ENCODE results near the gene NAA80. TPM values are rescaled to one million over a fixed set of nuclear protein-coding genes. Genes with fewer than 3 reads are reported as not detected.
"Not testable (repeated sequence)": the region's sequence is repeated elsewhere in the genome, so short reads cannot be mapped to it uniquely, and the experiment has no call there.

The NAA80 gene
- total RNA-seq, 1 experiment from 2014 or later: 3.2 TPM

DNA sequence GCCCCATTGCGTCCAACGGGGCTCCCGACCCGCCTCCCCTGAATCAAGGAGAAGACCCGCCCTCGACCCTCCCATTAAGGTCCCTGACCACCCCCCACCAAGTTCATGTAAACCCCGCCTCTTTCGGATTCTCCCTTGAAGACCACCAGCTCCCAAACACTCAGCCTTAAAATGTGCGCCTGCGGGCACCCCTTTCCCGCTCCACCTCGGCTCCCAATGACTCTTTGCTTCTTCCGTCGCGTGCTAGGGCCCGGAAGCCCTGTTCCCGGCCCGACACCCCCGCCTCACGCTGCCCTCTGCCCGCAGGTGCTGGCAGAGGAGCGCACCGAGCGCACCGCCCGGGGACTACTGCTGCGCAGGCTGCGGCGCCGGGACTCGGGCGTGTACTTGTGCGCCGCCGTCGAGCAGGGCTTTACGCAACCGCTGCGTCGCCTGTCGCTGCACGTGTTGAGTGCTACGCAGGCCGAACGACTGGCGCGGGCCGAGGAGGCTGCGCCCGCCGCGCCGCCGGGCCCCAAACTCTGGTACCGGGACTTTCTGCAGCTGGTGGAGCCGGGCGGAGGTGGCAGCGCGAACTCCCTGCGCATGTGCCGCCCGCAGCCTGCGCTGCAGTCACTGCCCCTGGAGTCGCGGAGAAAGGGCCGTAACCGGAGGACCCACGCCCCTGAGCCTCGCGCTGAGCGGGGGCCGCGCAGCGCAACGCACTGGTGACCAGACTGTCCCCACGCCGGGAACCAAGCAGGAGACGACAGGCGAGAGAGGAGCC, 23.0 kb downstream of the NAA80 start:
- no peaks in the 10 kb centered on the region for H3K4me1 ChIP-seq
- no peaks in the 10 kb centered on the region for H3K27me3 ChIP-seq
- H3K27ac ChIP-seq: no peak overlapping the region
- no peaks in the 10 kb centered on the region for H3K9me3 ChIP-seq (replicated peaks)
- no peak overlapping the region for H3K4me3 ChIP-seq
- DNase-seq: no peak
- H3K36me3 ChIP-seq: no peaks in the 10 kb centered on the region

DNA sequence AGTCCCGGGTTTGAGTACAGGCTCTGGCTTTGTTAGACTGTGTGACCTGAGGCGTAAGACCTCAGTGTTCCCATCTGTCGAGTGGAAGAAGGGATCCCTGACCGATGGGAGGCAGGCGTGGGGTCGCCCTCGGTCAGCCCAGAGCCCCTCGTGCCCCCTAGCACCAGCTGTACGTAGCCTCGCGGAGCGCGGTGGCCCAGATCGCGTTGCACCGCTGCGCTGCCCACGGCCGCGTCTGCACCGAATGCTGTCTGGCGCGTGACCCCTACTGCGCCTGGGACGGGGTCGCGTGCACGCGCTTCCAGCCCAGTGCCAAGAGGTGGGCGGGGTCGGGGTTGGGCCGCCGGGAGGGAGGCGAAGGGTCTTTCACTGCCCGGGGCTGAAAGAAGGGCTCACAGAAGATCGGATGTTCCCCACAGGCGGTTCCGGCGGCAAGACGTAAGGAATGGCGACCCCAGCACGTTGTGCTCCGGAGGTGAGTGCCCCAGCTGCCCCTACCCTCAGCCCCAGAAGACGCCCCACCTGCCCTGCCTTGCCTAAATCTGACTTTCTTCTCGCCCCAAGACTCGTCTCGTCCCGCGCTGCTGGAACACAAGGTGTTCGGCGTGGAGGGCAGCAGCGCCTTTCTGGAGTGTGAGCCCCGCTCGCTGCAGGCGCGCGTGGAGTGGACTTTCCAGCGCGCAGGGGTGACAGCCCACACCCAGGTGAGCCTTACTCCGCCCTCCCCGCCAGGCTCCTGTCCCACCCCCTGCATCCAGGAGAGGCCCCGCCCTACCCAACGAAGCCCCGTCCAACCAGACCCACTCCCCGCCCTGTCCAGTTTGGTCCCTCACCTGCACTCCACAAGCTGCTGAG, 23.8 kb downstream of the NAA80 start:
- no peaks in the 10 kb centered on the region for H3K27me3 ChIP-seq
- no peaks in the 10 kb centered on the region for H3K9me3 ChIP-seq (replicated peaks)
- no peaks in the 10 kb centered on the region; the same call in 1 of the 2 replicates for H3K4me1 ChIP-seq
- H3K36me3 ChIP-seq: no peaks in the 10 kb centered on the region
- H3K27ac ChIP-seq: no peak overlapping the region
- no peak for DNase-seq
- no peak overlapping the region for H3K4me3 ChIP-seq

DNA sequence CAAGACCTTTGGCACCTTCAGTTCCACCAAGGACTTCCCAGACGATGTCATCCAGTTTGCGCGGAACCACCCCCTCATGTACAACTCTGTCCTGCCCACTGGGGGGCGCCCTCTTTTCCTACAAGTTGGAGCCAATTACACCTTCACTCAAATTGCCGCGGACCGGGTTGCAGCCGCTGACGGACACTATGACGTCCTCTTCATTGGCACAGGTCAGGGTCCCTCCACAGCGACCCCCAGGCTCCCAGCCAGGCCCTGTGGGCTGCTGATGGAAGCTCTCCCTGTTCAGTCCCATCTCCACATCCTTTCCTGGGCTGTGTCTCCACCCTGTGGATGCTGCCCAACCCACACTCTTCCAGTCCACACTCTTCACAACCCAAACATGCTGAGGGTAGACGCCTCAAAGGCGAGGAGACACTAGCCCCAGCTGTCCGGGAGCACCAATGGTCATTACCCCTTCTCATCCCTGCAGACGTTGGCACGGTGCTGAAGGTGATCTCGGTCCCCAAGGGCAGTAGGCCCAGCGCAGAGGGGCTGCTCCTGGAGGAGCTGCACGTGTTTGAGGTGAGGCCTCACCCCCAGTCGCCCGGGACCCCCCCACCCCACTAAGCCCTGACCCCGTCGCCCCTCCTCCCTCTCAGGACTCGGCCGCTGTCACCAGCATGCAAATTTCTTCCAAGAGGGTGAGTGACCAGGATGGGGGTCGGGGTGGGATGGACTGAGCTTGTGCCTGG, 24.7 kb downstream of the NAA80 start:
- no peak overlapping the region for H3K4me3 ChIP-seq
- DNase-seq: peak; percentile 45 to 62
- no peaks in the 10 kb centered on the region for H3K27me3 ChIP-seq
- H3K36me3 ChIP-seq: no peaks in the 10 kb centered on the region
- H3K9me3 ChIP-seq (replicated peaks): no peaks in the 10 kb centered on the region
- peaks cover 8% of the 10 kb centered on the region; the same call in 1 of the 2 replicates for H3K4me1 ChIP-seq
- no peak overlapping the region for H3K27ac ChIP-seq

- no peak for DNase-seq
- Histone ChIP-seq H3K9me3 (replicated peaks) (no peaks in the 10 kb centered on the region), H3K4me1 (peaks cover 17% of the 10 kb centered on the region), H3K4me3 (no peak overlapping the region), H3K27me3 (no peaks in the 10 kb centered on the region), H3K36me3 (no peaks in the 10 kb centered on the region), H3K27ac (no peak overlapping the region)
Measured at GRCh38 chr3:50273689-50274065, 25.5 kb downstream of the NAA80 start.

DNA sequence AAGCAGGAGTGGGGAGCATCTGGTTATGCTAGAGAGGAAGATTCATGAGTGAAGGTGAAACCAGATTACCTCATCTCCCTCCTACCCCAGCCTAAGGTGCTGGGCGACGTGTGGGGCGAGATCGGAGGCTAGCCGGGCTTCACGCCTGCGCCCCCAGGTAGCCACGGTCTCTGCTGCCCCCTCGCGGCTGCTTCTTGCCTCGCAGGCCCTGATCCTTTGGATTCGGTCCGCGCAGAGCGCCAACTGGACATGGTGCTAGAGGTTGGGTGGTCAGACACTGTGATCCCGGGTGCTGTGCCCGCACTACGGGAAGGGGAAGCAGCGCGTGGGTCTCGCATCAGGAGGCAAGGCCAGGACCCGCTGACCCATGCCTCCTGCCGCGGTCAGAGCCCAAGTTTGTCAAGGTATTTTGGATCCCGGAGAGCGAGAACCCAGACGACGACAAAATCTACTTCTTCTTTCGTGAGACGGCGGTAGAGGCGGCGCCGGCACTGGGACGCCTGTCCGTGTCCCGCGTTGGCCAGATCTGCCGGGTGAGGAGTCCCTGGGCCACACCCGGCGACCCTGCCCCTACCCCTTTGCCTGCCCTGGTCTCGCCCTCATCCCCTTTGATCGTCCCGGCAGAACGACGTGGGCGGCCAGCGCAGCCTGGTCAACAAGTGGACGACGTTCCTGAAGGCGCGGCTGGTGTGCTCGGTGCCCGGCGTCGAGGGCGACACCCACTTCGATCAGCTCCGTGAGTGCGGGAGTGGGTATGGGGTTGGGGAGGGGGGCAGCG, 26.1 kb downstream of the NAA80 start:
- no peaks in the 10 kb centered on the region for H3K9me3 ChIP-seq (replicated peaks)
- no peaks in the 10 kb centered on the region for H3K36me3 ChIP-seq
- peak; percentile 71 to 83 for DNase-seq
- H3K4me3 ChIP-seq: no peak overlapping the region
- H3K4me1 ChIP-seq: peaks cover 21% of the 10 kb centered on the region
- H3K27ac ChIP-seq: no peak overlapping the region
- no peaks in the 10 kb centered on the region for H3K27me3 ChIP-seq

- not testable (repeated sequence) for H3K36me3 ChIP-seq; H3K4me3 ChIP-seq; H3K9me3 ChIP-seq (replicated peaks); H3K27ac ChIP-seq; DNase-seq; H3K27me3 ChIP-seq
- peaks cover 26% of the 10 kb centered on the region for H3K4me1 ChIP-seq
Measured at GRCh38 chr3:50272538-50272910, 26.7 kb downstream of the NAA80 start.

- no peak for DNase-seq
- H3K27me3 ChIP-seq: no peaks in the 10 kb centered on the region
- H3K27ac ChIP-seq: no peak overlapping the region
- peaks cover 29% of the 10 kb centered on the region for H3K4me1 ChIP-seq
- no peaks in the 10 kb centered on the region for H3K9me3 ChIP-seq (replicated peaks)
- no peak overlapping the region for H3K4me3 ChIP-seq
- no peaks in the 10 kb centered on the region for H3K36me3 ChIP-seq
Measured at GRCh38 chr3:50271314-50271936, 27.8 kb downstream of the NAA80 start.

DNA sequence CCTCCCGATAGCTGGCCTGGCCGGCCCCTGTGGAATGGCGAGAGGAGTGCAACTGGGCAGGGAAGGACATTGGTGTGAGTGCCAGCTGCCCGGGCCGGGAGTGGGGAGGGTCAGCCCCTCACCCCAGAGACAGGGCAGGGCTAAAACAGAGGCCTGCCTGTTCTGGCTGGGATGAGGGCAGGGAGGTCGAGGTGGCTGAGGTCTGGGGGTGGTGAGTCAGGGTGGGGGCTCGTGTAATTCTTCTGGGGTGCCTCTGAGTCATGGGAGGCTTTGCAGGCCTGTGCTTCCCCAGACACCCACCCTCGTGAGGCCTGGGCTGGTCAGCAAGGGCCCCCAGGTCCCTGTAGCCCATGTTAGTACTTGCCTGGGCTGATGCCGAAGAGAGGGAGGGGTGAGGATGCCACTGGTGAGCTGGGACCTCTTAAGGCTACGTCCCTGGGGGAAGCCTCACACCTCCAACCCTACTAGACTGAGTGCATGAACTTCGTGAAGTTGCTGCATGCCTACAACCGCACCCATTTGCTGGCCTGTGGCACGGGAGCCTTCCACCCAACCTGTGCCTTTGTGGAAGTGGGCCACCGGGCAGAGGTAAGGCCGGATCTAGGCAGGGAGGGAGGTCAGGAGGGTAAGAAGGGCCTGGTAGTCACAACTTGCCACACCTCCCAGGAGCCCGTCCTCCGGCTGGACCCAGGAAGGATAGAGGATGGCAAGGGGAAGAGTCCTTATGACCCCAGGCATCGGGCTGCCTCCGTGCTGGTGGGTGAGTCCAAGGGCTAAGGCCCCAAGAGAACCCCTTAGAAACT, 28.6 kb downstream of the NAA80 start:
- Histone ChIP-seq H3K4me1 (peaks cover 33% of the 10 kb centered on the region), H3K36me3 (no peaks in the 10 kb centered on the region), H3K9me3 (replicated peaks) (no peaks in the 10 kb centered on the region), H3K27ac (no peak overlapping the region), H3K4me3 (no peak overlapping the region), H3K27me3 (no peaks in the 10 kb centered on the region)
- no peak for DNase-seq

GRCh38 chr3:50269977-50270413, 29.2 kb downstream of the NAA80 start:
- Histone ChIP-seq H3K36me3 (no peaks in the 10 kb centered on the region), H3K4me1 (peaks cover 39% of the 10 kb centered on the region), H3K9me3 (replicated peaks) (no peaks in the 10 kb centered on the region), H3K27ac (no peak overlapping the region), H3K4me3 (no peak overlapping the region), H3K27me3 (no peaks in the 10 kb centered on the region)
- no peak for DNase-seq

DNA sequence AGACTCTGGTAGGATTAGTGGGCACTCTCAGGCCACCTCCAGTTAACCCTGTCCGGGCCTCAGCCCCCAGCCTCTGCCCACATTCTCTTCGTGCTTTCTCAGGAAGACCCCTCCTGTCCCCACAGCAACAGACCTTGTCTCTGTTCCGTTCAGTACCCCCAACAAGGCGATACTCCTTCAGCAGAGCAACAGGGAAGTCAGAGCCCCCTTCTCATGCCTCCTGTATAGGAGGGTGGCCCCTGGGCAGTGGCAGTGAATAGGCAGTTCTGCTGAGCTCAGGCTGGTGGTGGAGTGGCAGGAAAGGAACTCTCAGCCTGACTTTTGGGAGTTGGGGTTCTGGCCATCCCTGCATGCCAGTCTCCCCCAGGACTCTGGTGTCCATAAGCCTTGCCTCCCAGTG, 29.7 kb downstream of the NAA80 start:
- no peak for DNase-seq

DNA sequence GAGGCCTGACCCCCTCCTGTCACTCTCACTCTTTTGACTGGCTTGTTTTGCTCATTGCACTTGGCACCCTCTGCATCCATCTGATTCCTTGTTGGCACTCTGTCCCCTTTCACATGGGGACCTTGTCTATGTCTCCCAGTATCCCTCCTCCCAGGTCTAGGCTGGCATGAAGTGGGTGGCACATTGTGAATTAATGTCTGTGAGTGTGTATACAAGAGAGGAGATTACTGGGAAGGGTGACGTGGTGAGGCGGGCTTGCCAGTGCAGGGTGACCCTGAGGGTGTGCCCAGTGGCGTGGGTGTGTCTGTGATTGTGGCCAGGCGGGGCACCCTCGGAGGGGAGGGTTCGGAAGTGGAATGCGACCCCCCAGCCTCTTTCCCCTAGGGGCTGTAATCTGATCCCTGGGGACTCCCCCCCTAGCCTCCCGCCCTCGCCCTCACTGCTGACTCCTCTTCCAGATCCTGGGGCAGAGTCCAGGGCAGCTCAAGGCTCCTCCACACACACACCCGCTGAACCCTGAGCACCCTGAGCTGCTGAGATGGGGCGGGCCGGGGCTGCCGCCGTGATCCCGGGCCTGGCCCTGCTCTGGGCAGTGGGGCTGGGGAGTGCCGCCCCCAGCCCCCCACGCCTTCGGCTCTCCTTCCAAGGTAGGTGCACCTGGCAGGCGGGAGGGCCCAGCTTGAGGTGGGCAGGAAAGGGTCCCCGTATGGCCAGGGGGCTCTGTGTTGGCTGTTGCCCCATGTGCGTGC, 30.3 kb downstream of the NAA80 start, which contains the start of gene SEMA3B:
TSS of gene SEMA3B (plus strand) at position 445 of the 749 bp plus-strand sequence. CDS start at position 539, 94 bp downstream.
- no peaks in the 10 kb centered on the region for H3K27me3 ChIP-seq
- peak; percentile 58 to 64 for DNase-seq
- H3K9me3 ChIP-seq (replicated peaks): no peaks in the 10 kb centered on the region
- H3K4me1 ChIP-seq: peaks cover 48% of the 10 kb centered on the region
- no peaks in the 10 kb centered on the region for H3K36me3 ChIP-seq
- H3K4me3 ChIP-seq: peak within 1 kb of the TSS; percentile 35; the same call in 1 of the 2 replicates
- no peak within 1 kb of the TSS for H3K27ac ChIP-seq

More for the DNA sequence above, 29.7 kb downstream of the NAA80 start:
- Histone ChIP-seq H3K27me3 (no peaks in the 10 kb centered on the region), H3K4me3 (peak overlapping the region; percentile 35; the same call in 1 of the 2 replicates), H3K4me1 (peaks cover 42% of the 10 kb centered on the region), H3K9me3 (replicated peaks) (no peaks in the 10 kb centered on the region), H3K27ac (no peak overlapping the region), H3K36me3 (no peaks in the 10 kb centered on the region)

DNA sequence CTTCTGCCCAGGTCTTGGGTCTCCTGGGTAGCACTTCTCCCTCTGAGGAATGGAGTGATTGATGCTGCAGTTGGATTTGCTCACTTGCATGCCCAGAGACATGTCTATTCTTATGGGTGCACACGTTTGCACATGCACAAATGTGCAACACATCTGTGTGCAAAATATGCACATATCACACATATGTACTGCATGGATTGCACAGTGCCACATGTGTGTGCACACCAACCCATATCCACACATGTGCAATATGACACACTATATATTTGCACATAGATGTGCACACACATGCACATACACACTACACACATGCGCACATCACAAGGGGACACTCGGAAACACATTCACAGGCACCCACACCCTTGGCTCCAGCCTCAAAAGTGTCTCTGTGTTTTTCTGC, 30.9 kb downstream of the NAA80 start:
- no peak for DNase-seq
- H3K4me3 ChIP-seq: no peak overlapping the region

More for the DNA sequence above, 30.9 kb downstream of the NAA80 start:
- Histone ChIP-seq H3K27me3 (no peaks in the 10 kb centered on the region), H3K9me3 (replicated peaks) (no peaks in the 10 kb centered on the region), H3K27ac (no peak overlapping the region), H3K36me3 (no peaks in the 10 kb centered on the region), H3K4me1 (peaks cover 48% of the 10 kb centered on the region)
